ENCODE results near the gene CTSW. TPM values are rescaled to one million over a fixed set of nuclear protein-coding genes. Genes with fewer than 3 reads are reported as not detected.

Gene CTSW
- polyA plus RNA-seq, 1 of the 3 experiments (the other 2 are of a cell fraction) = 0.49 TPM

- Histone ChIP-seq H3K4me2 (peak within 1 kb of the TSS; percentile 98), H3K4me1 (ENCODE audit: control insufficient read depth in 1 of 2, insufficient read depth in 2 of 2, low read depth in 1 of 2, low read length in 1 of 2) (peaks cover 51 to 53% of the 10 kb centered on the region in 2 experiments), H4K20me1 (ENCODE audit: insufficient read depth) (peaks cover 48% of the 10 kb centered on the region), H3K9me2 (no peaks in the 10 kb centered on the region), H3F3A (replicated peaks; ENCODE audit: insufficient read depth) (peaks cover 84% of the 10 kb centered on the region), H3K27me3 (ENCODE audit: insufficient read depth) (no peaks in the 10 kb centered on the region), H3K27ac (ENCODE audit: low read depth in 2 of 2, low read length in 1 of 2) (peak within 1 kb of the TSS; percentile 94 to 99), H3K36me3 (replicated peaks in 1 of 2; ENCODE audit: control insufficient read depth in 1 of 2, insufficient read depth in 2 of 2, low read length in 1 of 2) (peaks cover 13 to 37% of the 10 kb centered on the region in 2 experiments), H3K4me3 (ENCODE audit: low read depth in 2 of 2, low read length in 1 of 2) (peak within 1 kb of the TSS; percentile 65 to 70), H3K9me3 (no peaks in the 10 kb centered on the region), H3K79me2 (ENCODE audit: insufficient read depth) (peaks cover 68% of the 10 kb centered on the region), H2AFZ (ENCODE audit: low read depth) (no peak within 1 kb of the TSS), H3K9ac (peak within 1 kb of the TSS; percentile 76)
- WGBS (ENCODE audit: low lambda C conversion rate) = 6% methylated on average over 12 of the region's 94 CpGs
- ChIA-PET POLR2A (interaction anchor here (0.5 to 3.8 kb wide), 14 partner anchors 9 to 275 kb away, joined by 3 to 46 read pairs (median 4); partner anchors contain the start of genes CFL1, CTSW, MUS81 and PCNX3), CTCF (interaction anchor here (0.6 to 15.2 kb wide), 24 partner anchors 7 to 445 kb away, joined by 3 to 374 read pairs (median 5); partner anchors contain the start of genes C11orf68, CFL1, EFEMP2 and FOSL1)
- peak; percentile 97 for DNase-seq
- TF ChIP-seq CHD2 (IDR thresholded peaks at IDR 0.05; ENCODE audit: low read length, partially characterized antibody) (peak; percentile 12), SIN3A (IDR thresholded peaks at IDR 0.05; ENCODE audit: borderline replicate concordance, low read depth, low read length) (no peak; the same call in 1 of the 2 replicates), TEAD4 (IDR thresholded peaks at IDR 0.05; ENCODE audit: borderline replicate concordance, insufficient read depth) (0 out of 2 replicates have a peak, but pooled peaks have one; percentile 12), JUND (IDR thresholded peaks at IDR 0.05) (peak; percentile 5; the same call in 1 of the 2 replicates), PBX3 (IDR thresholded peaks at IDR 0.05) (peak; percentile 21; the same call in 1 of the 2 replicates), RAD21 (IDR thresholded peaks at IDR 0.05; ENCODE audit: low read length) (no peak), TCF12 (IDR thresholded peaks at IDR 0.05) (no peak), NFIC (IDR thresholded peaks at IDR 0.05; ENCODE audit: borderline replicate concordance) (no peak; the same call in 1 of the 2 replicates), FOXJ3 (CRISPR knock-in tag; IDR thresholded peaks at IDR 0.05) (no peak), EZH2phosphoT487 (IDR thresholded peaks at IDR 0.05; ENCODE audit: borderline replicate concordance, low read depth) (no peak), YY1 (IDR thresholded peaks at IDR 0.05; ENCODE audit: low read depth) (no peak), RXRA (IDR thresholded peaks at IDR 0.05; ENCODE audit: borderline replicate concordance, low read depth) (no peak), MXI1 (IDR thresholded peaks at IDR 0.05; ENCODE audit: low read depth, low read length) (peak; percentile 91), MEF2A (IDR thresholded peaks at IDR 0.05; ENCODE audit: borderline replicate concordance, low read depth) (no peak; the same call in 1 of the 2 replicates), ZBTB33 (IDR thresholded peaks at IDR 0.05; ENCODE audit: borderline replicate concordance, low read depth) (no peak), ELF1 (IDR thresholded peaks at IDR 0.05) (no peak), POLR2AphosphoS5 (IDR thresholded peaks at IDR 0.05; ENCODE audit: low read depth, low read length) (peak; percentile 82), GABPA (IDR thresholded peaks at IDR 0.05; ENCODE audit: low read depth) (no peak), GATA2 (CRISPR knock-in tag; IDR thresholded peaks at IDR 0.05) (no peak), SMC3 (IDR thresholded peaks at IDR 0.05; ENCODE audit: low read depth, low read length) (no peak), USF1 (IDR thresholded peaks at IDR 0.05; ENCODE audit: borderline replicate concordance, low read depth) (no peak), FOXM1 (IDR thresholded peaks at IDR 0.05; ENCODE audit: low read depth) (0 out of 2 replicates have a peak, but pooled peaks have one; percentile 40), TAF1 (IDR thresholded peaks at IDR 0.05; ENCODE audit: borderline replicate concordance, low read depth, low read length) (peak; percentile 75), EP300 (IDR thresholded peaks at IDR 0.05; ENCODE audit: borderline replicate concordance in 1 of 2, low read depth in 1 of 2, low read length in 1 of 2) (no peak), USF2 (IDR thresholded peaks at IDR 0.05; ENCODE audit: borderline replicate concordance, low read depth, low read length) (no peak), RCOR1 (IDR thresholded peaks at IDR 0.05; ENCODE audit: low read length) (peak; percentile 18; the same call in 1 of the 2 replicates)
These were observed 10.9 kb downstream of the CTSW start, which contains the start of gene CCDC85B for GRCh38 chr11:65890324-65891218. TSS of gene CCDC85B (plus strand) at chr11:65890673. CDS start at chr11:65890784, 111 bp downstream.

Data from SK-N-SH (cell line).